GM12878 (cell line): ENCODE data around the gene SLC38A5. TPM values are rescaled to one million over a fixed set of nuclear protein-coding genes. Genes with fewer than 3 reads are reported as not detected.

Experiments
- ATAC-seq: fragments of 200-7000 bp; cut with Tn5 transposase; 3 replicates; pipeline ENCODE4 v1.9.1; 2020; ENCODE audit warnings: mild to moderate bottlenecking, moderate library complexity
- BruUV-seq: library from RNA; stranded (reverse); fragments of 400-500 nt; replicated peaks from 2 replicates; lab custom pipeline; 2021; lab: Mats Ljungman, UMichigan
- CTCF ChIA-PET: fragments of 300-600 bp; sonication (Branson Sonifier 250); formaldehyde crosslinking; extraction: SDS; loops from one replicate; lab custom pipeline; 2021; ENCODE audit warnings: inconsistent platforms; lab: Yijun Ruan, JAX
- POLR2A ChIA-PET: fragments of 350-600 bp; formaldehyde crosslinking; extraction: SDS; loops from one replicate; lab custom pipeline; 2021; ENCODE audit warnings: inconsistent platforms; lab: Charles Lee
- RAD21 ChIA-PET: fragments of 300-600 bp; sonication (Branson Sonifier 250); formaldehyde crosslinking; loops from one replicate; lab custom pipeline; 2023; ENCODE audit warnings: antibody characterized with exemption; ENCODE audit not compliant: unreplicated experiment; lab: Charles Lee
- SMC1A ChIA-PET: fragments of 300-600 bp; sonication (Branson Sonifier 250); formaldehyde crosslinking; loops from one replicate; lab custom pipeline; 2023; ENCODE audit not compliant: unreplicated experiment, uncharacterized antibody; lab: Charles Lee
- DNase-seq: peaks from one replicate; pipeline ENCODE4 v3.0.0-alpha.2; 2011; ENCODE audit warnings: low read depth, low spot score
- FAIRE-seq: peaks from 3 replicates; lab custom pipeline; 2011; peaks lifted over from hg19 to GRCh38; lab: Jason Lieb, UNC
- H2AFZ ChIP-seq: 2 replicates; pipeline ENCODE4 v1.6.0; 2011; ENCODE audit warnings: low read depth, low read length, control low read depth; ENCODE audit not compliant: control insufficient read depth
- H3K27ac ChIP-seq: 2 replicates; pipeline ENCODE4 v1.5.1; 2011; ENCODE audit warnings: control low read depth; ENCODE audit not compliant: control insufficient read depth, insufficient read depth
- H3K27me3 ChIP-seq, 2 experiments: replicated peaks in 1 of 2; 2 replicates each; pipeline versions ENCODE4 v1.6.0 to v1.6.1; 2011; ENCODE audit warnings: low read length in 1 of 2; ENCODE audit not compliant: control insufficient read depth in 2 of 2, insufficient read depth in 2 of 2
- H3K36me3 ChIP-seq, 2 experiments: 2 replicates each; pipeline ENCODE4 v1.5.1; 2011; ENCODE audit warnings: low read length in 1 of 2; ENCODE audit not compliant: control insufficient read depth in 2 of 2, insufficient read depth in 2 of 2
- H3K4me1 ChIP-seq: 2 replicates; pipeline ENCODE4 v1.6.1; 2011; ENCODE audit warnings: mild to moderate bottlenecking, low read length, moderate library complexity, mixed read lengths; ENCODE audit not compliant: control insufficient read depth, insufficient read depth
- H3K4me2 ChIP-seq: 2 replicates; pipeline ENCODE4 v1.6.0; 2011; ENCODE audit warnings: control low read depth; ENCODE audit not compliant: control insufficient read depth, insufficient read depth
- H3K4me3 ChIP-seq: fragments of 200-600 bp; sonication (generic); 2 replicates; pipeline ENCODE4 v1.5.1; 2016
- H3K79me2 ChIP-seq: 2 replicates; pipeline ENCODE4 v1.6.0; 2011; ENCODE audit warnings: low read length; ENCODE audit not compliant: control insufficient read depth, insufficient read depth
- H3K9ac ChIP-seq: 2 replicates; pipeline ENCODE4 v1.8.0; 2011; ENCODE audit warnings: low read length, control low read depth, mixed read lengths; ENCODE audit not compliant: control insufficient read depth, insufficient read depth
- H3K9me3 ChIP-seq: replicated peaks from 3 replicates; pipeline ENCODE4 v1.5.1; 2011; ENCODE audit warnings: mild to moderate bottlenecking, low read length; ENCODE audit not compliant: control insufficient read depth, insufficient read depth
- H4K20me1 ChIP-seq: 2 replicates; pipeline ENCODE4 v1.6.0; 2011; ENCODE audit not compliant: control insufficient read depth, insufficient read depth
- BACH1 ChIP-seq: fragments of 450-650 bp; IDR thresholded peaks from 2 replicates; pipeline ENCODE4 v1.6.1; 2017; ENCODE audit warnings: mild to moderate bottlenecking, borderline replicate concordance
- FOXM1 ChIP-seq: IDR thresholded peaks from 2 replicates; pipeline ENCODE4 v1.6.1; 2012; ENCODE audit warnings: low read depth, mild to moderate bottlenecking, inconsistent platforms, low read length, moderate library complexity
- HCFC1 ChIP-seq: fragments of 150-350 bp; IDR thresholded peaks from 2 replicates; pipeline ENCODE4 v1.6.1; 2014; ENCODE audit warnings: low read length
- IRF5 ChIP-seq: fragments of 450-650 bp; IDR thresholded peaks from 2 replicates; pipeline ENCODE4 v1.6.1; 2017; ENCODE audit warnings: borderline replicate concordance
- JUND ChIP-seq: IDR thresholded peaks from 2 replicates; pipeline ENCODE4 v1.6.1; 2012; ENCODE audit warnings: low read depth, mild to moderate bottlenecking, low read length, improper control_type of control experiment, moderate library complexity
- RAD51 ChIP-seq: fragments of 450-650 bp; IDR thresholded peaks from 2 replicates; pipeline ENCODE4 v1.6.1; 2016; ENCODE audit warnings: moderate library complexity, mild to moderate bottlenecking, inconsistent platforms
- SMAD5 ChIP-seq: IDR thresholded peaks from 2 replicates; pipeline ENCODE4 v1.6.1; 2016; ENCODE audit warnings: antibody characterized with exemption, low read depth
- USF2 ChIP-seq: IDR thresholded peaks from 2 replicates; pipeline ENCODE4 v1.6.1; 2011; ENCODE audit warnings: low read depth, low read length, improper control_type of control experiment, borderline replicate concordance
- ZNF207 ChIP-seq: fragments of 450-650 bp; IDR thresholded peaks from 2 replicates; pipeline ENCODE4 v1.6.1; 2014; ENCODE audit warnings: antibody characterized with exemption, mild to moderate bottlenecking, borderline replicate concordance
- WGBS: methylation state at CpG from one replicate; pipeline ENCODE4 v1.1.6; 2016; ENCODE audit warnings: low lambda C conversion rate; ENCODE audit not compliant: insufficient replicate concordance, insufficient coverage; ENCODE audit errors: missing lambda C conversion rate; 5-methylcytosine and 5-hydroxymethylcytosine counted together
- in situ Hi-C: fragments of 300-500 bp; cut with MboI; formaldehyde crosslinking; loops from 9 replicates; pipeline ENCODE4 v1.14.3; 2018; ENCODE audit warnings: mixed read lengths
- intact Hi-C: fragments of 100-400 bp; cut with micrococcal nuclease; formaldehyde crosslinking; loops from one replicate; pipeline ENCODE4 v1.14.2; 2022; ENCODE audit not compliant: unreplicated experiment
- polyA plus RNA-seq, 11 experiments: library from polyadenylated mRNA; depleted of rRNA in 4 of 11; unstranded in 6 of 11; stranded (reverse) in 5 of 11; fragments of >200 nt; fragmentation: Nextera tagmentation in 4 of 11; fragmentation: Illumina TruSeq in 1 of 11; extraction: Ambion mirVana in 4 of 11; extraction: Trizol in 1 of 11; gene quantifications; 1 replicate in 1 of 11; 2 replicates in 10 of 11; pipeline versions ENCODE4 v1.2.1 to v1.2.3, GENCODE V29; 2011 to 2016; ENCODE audit warnings: inconsistent platforms in 2 of 11, missing spikeins in 2 of 11, low read depth in 1 of 11
- total RNA-seq, 4 experiments: library from RNA; depleted of rRNA in 3 of 4; stranded (reverse); fragments of >200 nt in 3 of 4; fragmentation: Illumina TruSeq in 1 of 4; extraction: Trizol in 1 of 4; gene quantifications; 2 replicates each; pipeline versions ENCODE4 v1.2.1 to v1.2.3, GENCODE V29; 2013 to 2021

SLC38A5 gene
- total and polyA plus RNA-seq, 10 of the 15 experiments (the other 5 are each of a cell fraction or from before 2014, with no cell fraction given): 4.2 to 108 (median 70.6) TPM

- intact Hi-C loops (loop anchor here (2.0 to 10.0 kb wide), 2 partner anchors 32 to 418 kb away; partner anchors contain the start of genes PORCN, PQBP1 and TIMM17B), in situ Hi-C loops (no loop called here)
- Histone ChIP-seq H3K27ac (peak overlapping the region; percentile 73; the same call in 1 of the 2 replicates), H3K79me2 (peaks cover 27% of the 10 kb centered on the region), H3K4me1 (no peaks in the 10 kb centered on the region), H3K36me3 (no peaks in the 10 kb centered on the region; a peak in 2 of 4 replicates), H4K20me1 (no peaks in the 10 kb centered on the region), H3K27me3 (no peaks in the 10 kb centered on the region), H3K4me2 (peak overlapping the region; percentile 80), H3K4me3 (peak overlapping the region; percentile 74), H3K9me3 (no peaks in the 10 kb centered on the region), H3K9ac (peak overlapping the region; percentile 85), H2AFZ (no peak overlapping the region)
- ChIA-PET RAD21 (no interaction called here), SMC1A (interaction anchor here (0.6 kb wide), 1 partner anchor 63 kb away, joined by 3 read pairs; the partner anchor contains the start of gene TBC1D25), POLR2A (interaction anchor here (1.4 kb wide), 1 partner anchor 31 kb away, joined by 4 read pairs; no protein-coding TSS in a partner anchor), CTCF (no interaction called here)
- ATAC-seq (no peak), FAIRE-seq (no peak), DNase-seq (no peak)
- TSS peak; percentile 63 for BruUV-seq
- WGBS: 61% methylated on average over 4 of the region's 4 CpGs
- no peak for TF ChIP-seq FOXM1
- no peak for TF ChIP-seq HCFC1
- no peak for TF ChIP-seq BACH1
- no peak for TF ChIP-seq RAD51
- no peak for TF ChIP-seq USF2
- no peak for TF ChIP-seq SMAD5
- no peak for TF ChIP-seq IRF5
- no peak for TF ChIP-seq ZNF207
- TF ChIP-seq JUND: no peak
Observed at GRCh38 chrX:48476919-48477318, 6.9 kb upstream of the SLC38A5 start.
